Activated CD4-positive, CD25-positive, alpha-beta regulatory T cell treated with anti-CD3 and anti-CD28 coated beads, Interleukin-2, amount 50 U/mL, for 24 hours (primary cell): ENCODE measurements around the gene SIN3B.
A peak's percentile ranks its signal among the peaks of the same experiment; 100 is the strongest.

Experiments
- ATAC-seq, 2 donors: fragments of 150-1000 bp; cut with Tn5 transposase; one replicate each; pipeline ENCODE4 v1.10.0; 2021; ENCODE audit warnings: mild to moderate bottlenecking in 1 of 2, moderate library complexity in 1 of 2

Gene SIN3B

GRCh38 chr19:16829822-16830289 lies 658 bp downstream of the SIN3B start:
- no peak for ATAC-seq

GRCh38 chr19:16830679-16831078 lies 1.5 kb downstream of the SIN3B start:
- no peak for ATAC-seq

DNA sequence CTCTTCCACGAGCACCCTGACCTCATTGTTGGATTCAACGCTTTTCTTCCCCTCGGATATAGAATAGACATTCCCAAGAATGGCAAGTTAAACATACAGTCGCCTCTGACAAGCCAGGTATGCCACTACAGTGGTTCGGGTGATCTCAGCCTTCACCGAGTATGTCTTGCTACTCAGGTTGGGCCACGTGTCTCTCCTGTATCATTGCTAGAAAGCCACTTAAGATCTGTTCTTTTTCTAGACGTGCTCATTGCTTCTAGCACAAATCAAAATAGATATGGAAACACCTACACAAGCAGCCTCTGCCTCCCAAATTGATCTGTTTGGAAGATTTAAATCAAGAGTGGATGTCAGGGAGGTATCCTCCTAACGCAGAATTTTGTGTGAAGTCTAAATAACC lies 2.3 kb downstream of the SIN3B start:
- ATAC-seq: no peak

DNA sequence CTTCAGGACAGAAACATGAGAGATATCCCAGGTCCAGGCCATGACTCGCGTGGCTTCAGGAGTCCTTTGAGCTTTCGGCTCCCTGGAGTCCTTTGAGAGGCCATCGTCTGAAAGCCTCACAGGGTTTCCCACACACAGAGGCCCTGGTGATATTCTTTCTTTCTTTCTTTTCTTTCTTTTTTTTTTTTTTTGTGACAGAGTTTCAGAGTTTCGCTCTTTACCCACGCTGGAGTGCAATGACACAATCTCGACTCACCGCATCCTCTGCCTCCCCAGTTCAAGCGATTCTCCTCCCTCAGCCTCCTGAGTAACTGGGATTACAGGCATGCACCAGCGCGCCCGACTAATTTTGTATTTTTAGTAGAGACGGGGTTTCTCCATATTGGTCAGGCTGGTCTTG lies 5.5 kb downstream of the SIN3B start:
- ATAC-seq: no peak

- peak; percentile 46 to 52 for ATAC-seq
These were observed 7.2 kb downstream of the SIN3B start for GRCh38 chr19:16836115-16837034.

DNA sequence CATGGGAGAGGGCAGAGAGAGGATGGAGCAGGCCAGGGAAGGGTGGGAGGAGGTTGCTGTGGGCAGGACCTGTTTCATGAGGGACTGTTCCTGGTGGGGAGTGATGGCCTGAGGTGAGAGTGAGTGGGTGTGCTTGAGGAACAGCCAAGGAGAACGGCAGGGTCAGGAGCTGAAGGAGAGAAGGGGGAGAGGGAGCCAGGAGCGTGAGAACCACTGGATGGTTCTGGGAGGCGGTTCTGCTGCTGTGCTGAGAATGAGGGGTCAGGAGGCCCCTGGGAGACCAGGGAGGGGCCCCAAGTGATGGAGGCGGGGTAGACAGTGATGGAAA lies 7.8 kb downstream of the SIN3B start:
- no peak for ATAC-seq

- no peak for ATAC-seq
These were observed 12.3 kb downstream of the SIN3B start for GRCh38 chr19:16841391-16841926.

DNA sequence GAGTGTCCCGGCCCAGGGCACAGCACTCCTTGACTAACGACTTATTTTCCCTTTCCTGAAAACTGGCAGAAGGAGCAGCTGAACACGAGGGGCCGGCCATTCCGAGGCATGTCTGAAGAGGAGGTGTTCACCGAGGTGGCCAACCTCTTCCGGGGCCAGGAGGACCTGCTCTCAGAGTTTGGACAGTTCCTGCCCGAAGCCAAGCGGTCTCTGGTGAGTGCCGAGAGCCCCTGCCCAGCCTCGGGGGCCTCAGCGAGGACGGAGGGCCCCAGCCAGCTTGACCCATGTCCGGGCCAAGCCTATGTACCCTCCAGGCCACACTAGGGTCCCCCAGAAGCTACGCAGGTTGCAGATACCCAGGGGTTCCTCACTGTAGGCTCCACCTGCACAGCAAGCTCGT lies 17.7 kb downstream of the SIN3B start:
- ATAC-seq: no peak

GRCh38 chr19:16847430-16847829 lies 18.2 kb downstream of the SIN3B start:
- ATAC-seq: no peak

GRCh38 chr19:16849168-16849567 lies 20.0 kb downstream of the SIN3B start:
- no peak for ATAC-seq

- no peak for ATAC-seq
These were observed 20.9 kb downstream of the SIN3B start for GRCh38 chr19:16850133-16850532.

DNA sequence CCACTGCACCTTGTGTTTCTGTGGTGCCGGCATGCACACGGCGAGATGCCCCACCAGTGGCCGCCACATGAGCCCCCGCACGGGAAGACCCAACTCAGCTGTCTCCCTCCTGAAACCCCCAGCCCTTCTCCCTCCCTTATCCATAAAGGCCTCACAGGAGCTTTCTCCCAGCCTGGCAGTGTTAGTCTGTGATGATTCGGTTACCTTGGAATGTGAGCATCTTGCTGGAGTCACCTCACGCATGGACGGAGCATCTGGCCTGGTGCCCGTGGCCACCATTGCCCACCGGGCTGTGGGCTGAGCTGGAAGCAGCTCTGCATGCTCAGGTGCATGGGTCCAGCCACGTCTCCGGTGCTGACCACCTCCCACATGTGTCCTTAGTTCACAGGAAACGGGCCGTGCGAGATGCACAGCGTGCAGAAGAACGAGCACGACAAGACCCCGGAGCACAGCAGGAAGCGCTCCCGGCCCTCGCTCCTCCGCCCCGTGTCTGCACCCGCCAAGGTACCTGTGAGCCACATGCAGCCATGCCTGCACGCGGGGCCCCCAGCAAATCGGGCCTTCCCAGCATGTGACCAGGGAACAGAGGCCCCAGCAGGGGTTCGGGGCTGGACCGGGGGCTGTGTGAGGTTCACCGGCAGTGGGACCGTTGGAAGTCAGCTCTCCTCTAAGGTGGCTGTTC lies 22.0 kb downstream of the SIN3B start:
- no peak for ATAC-seq

GRCh38 chr19:16853066-16853465 lies 23.9 kb downstream of the SIN3B start:
- no peak for ATAC-seq

DNA sequence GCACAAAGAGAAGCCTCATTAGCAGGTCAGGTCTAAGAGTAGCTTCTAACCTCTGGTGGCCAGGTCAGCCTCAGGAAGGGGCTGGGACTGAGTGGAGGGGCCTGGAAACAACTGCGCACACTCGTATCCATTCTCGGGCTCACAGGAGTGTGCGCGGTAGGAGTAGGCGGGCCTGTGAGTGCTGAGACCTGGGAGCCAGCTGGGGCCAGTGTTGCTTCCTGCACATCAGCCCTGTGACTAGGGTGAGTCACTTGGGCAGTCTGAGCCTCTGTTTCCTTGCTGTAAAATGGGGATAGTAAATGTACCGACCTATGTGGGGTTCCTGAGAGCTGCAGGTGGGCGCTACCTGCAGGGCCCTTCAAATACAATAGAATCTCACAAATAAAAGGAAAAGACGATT lies 26.9 kb downstream of the SIN3B start:
- ATAC-seq: no peak

- no peak for ATAC-seq
These were observed 30.4 kb downstream of the SIN3B start for GRCh38 chr19:16859626-16860025.

DNA sequence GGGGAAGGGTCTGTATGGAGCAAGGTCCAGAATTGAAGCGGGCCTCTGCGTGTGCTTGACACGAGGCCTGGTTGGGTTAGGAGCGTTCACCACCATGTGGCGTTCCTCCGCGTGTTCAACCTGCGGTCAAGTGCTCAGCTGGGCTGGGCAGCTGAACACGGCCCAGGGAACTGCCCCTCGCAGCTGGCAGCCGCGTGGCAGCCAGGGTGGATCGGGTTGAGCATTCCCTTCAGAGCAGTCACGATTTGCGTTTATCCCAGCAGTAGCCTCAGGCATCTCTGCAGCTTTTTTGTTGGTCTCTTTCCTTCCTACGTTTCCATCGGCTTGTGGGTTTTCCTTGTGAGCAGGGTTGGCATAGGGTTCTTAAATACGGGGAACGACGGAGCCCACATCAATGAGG lies 30.9 kb downstream of the SIN3B start:
- no peak for ATAC-seq

GRCh38 chr19:16861011-16861410 lies 31.8 kb downstream of the SIN3B start:
- no peak for ATAC-seq

DNA sequence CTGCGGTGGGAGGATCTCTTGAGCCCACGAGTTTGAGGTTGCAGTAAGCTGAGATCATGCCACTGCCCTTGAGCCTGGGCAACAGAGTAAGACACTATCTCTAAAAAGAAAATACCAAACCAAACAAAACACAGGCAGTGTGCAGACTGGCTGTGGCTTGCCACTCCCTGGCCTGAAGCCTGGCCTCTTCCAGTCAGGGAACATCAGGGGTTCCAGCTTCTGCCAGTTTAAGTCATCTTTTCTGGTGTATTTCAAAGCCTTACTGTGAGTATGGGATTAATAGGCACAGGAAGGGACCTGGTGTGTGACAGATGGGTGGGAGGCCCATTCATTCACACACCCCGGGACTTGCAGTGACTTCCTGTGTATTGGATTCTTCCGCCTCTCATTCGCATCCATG lies 32.6 kb downstream of the SIN3B start:
- no peak for ATAC-seq

GRCh38 chr19:16862826-16863415 lies 33.7 kb downstream of the SIN3B start:
- no peak for ATAC-seq

- no peak for ATAC-seq
These were observed 38.0 kb downstream of the SIN3B start for GRCh38 chr19:16867211-16867610.

DNA sequence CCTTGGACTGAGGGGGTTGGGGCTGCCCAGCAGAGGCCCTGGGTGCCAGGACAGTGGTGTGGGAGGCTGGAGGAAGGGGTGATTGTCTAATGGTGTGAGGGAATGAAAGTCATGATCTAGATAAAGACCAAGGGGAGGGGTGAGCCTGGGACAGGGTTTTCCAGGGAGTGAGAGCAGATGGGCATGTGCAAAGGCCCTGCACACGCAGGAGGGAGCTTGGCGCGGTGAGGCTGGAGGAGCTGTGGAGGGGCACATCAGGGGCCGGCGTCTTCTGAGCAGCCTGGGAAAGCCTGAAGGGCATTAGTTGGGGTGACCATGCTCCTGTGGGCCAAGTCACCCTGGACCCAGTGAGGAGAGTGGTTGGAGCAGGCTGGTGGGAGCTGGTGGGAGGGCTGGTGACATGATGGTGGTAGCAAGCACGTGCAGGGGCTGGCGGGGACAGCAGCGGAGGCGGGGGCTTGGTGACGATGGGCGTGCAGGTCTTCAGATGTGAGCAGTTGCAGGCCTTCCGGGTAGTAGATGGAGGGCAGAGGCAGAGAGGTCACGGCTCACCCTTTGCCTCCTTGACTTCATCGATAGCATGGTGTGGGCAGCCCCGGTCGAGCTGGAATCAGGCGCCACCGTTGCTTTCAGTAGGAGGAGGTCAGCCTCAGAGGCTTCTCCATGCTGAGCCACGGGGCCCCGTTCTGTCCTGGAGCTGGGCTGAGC lies 39.4 kb downstream of the SIN3B start:
- ATAC-seq: no peak

- ATAC-seq: no peak
These were observed 40.3 kb downstream of the SIN3B start for GRCh38 chr19:16869331-16869972.
